Esophagus muscularis mucosa (tissue), 4 donors: ENCODE results near the gene MUC20. TPM values are rescaled to one million over a fixed set of nuclear protein-coding genes. Genes with fewer than 3 reads are reported as not detected.
"Not testable (repeated sequence)": the region's sequence is repeated elsewhere in the genome, so short reads cannot be mapped to it uniquely, and the experiment has no call there.

ENCODE experiments used
- DNase-seq: peaks from one replicate; pipeline ENCODE4 v3.0.0-alpha.2; 2017; ENCODE audit errors: extremely low spot score
- H3K27ac ChIP-seq, 4 donors: fragments of 200-600 bp; sonication (generic); replicated peaks in 1 of 4; 1 replicate in 3 of 4; 2 replicates in 1 of 4; pipeline ENCODE4 v1.5.1; 2016 to 2019; ENCODE audit warnings: mild to moderate bottlenecking in 1 of 4
- H3K27me3 ChIP-seq, 4 donors: fragments of 200-600 bp; sonication (generic); one replicate each; pipeline versions ENCODE4 v1.5.1 to v1.6.0; 2016 to 2019
- H3K36me3 ChIP-seq, 4 donors: fragments of 200-600 bp; sonication (generic); one replicate each; pipeline ENCODE4 v1.5.1; 2016 to 2019
- H3K4me1 ChIP-seq, 4 donors: fragments of 200-600 bp; sonication (generic); one replicate each; pipeline ENCODE4 v1.5.1; 2016 to 2019
- H3K4me3 ChIP-seq, 4 donors: fragments of 200-600 bp; sonication (generic); 1 replicate in 2 of 4; 2 replicates in 2 of 4; pipeline ENCODE4 v1.5.1; 2016 to 2019; ENCODE audit warnings: mild to moderate bottlenecking in 4 of 4, moderate library complexity in 1 of 4
- H3K9me3 ChIP-seq, 4 donors: fragments of 200-600 bp; sonication (generic); 1 replicate in 3 of 4; 2 replicates in 1 of 4; pipeline ENCODE4 v1.5.1; 2016 to 2019
- EP300 ChIP-seq: sonication (generic); formaldehyde crosslinking; IDR thresholded peaks from one replicate; pipeline ENCODE4 v1.6.1; 2017; ENCODE audit warnings: antibody characterized with exemption
- POLR2A ChIP-seq: fragments of 450-650 bp; IDR thresholded peaks from one replicate; pipeline ENCODE4 v1.6.1; 2017; ENCODE audit warnings: antibody characterized with exemption, moderate library complexity, mild to moderate bottlenecking, low read depth
- POLR2AphosphoS5 ChIP-seq, 2 donors: sonication (generic); formaldehyde crosslinking; IDR thresholded peaks; one replicate each; pipeline ENCODE4 v1.6.1; 2017; ENCODE audit warnings: antibody characterized with exemption in 2 of 2
- WGBS: methylation state at CpG from one replicate; pipeline ENCODE4 v1.1.5; 2018; 5-methylcytosine and 5-hydroxymethylcytosine counted together
- intact Hi-C: fragments of 100-400 bp; cut with DNase I; formaldehyde crosslinking; loops from one replicate; pipeline ENCODE4 v1.15.1; 2023
- total RNA-seq, 4 donors: library from RNA; depleted of rRNA; stranded (reverse); fragments of >200 nt; gene quantifications; one replicate each; pipeline versions ENCODE4 v1.1.0 to v1.2.1, GENCODE V29; 2016
- TF ChIP-seq, protein P1 (sequence below), 3 experiments: fragments of 200-600 bp in 2 of 3; fragments of 450-650 bp in 1 of 3; sonication (generic) in 2 of 3; IDR thresholded peaks; one replicate each; pipeline ENCODE4 v1.5.1; 2017 to 2019; ENCODE audit warnings: antibody characterized with exemption in 3 of 3, mild to moderate bottlenecking in 2 of 3, moderate library complexity in 1 of 3

The MUC20 gene
- total RNA-seq, 4 donors from 2014 or later = 2.5 to 10.0 (median 4.7) TPM

DNA sequence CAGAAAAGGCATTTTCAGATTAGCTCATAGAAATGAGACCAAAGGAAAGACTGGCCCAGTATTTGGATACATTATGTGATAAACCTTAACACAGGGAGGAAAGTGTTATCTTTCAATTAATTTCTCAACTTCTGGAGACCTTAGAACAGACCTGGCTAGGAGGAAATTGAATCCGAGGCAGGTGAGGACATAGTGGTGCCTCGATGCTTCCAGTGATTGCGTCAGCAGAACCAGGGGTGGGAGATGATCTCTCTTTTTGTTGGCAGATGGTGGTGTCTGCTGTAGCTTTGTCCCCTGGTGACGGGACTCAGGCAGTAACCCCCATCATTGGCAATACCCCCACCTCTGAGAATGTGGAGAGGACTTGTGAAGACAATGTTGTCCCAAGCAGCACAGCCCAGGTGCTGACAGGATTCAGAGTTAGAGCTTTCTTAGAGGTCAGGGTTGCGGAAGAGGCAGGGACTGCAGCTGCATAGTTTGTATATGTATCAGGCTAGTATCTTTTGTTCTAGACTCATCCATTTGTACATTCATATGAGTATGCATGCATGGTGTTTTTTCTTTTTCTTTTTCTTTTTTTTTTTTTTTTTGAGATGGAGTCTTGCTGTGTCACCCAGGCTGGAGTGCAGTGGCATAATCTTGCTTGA, 27.9 kb upstream of the MUC20 start:
- H3K9me3 ChIP-seq = no peaks in the 10 kb centered on the region
- peaks cover 7 to 82% (median 58%) of the 10 kb centered on the region in 4 donors for H3K36me3 ChIP-seq
- H3K4me3 ChIP-seq = no peak overlapping the region
- no peak for DNase-seq
- H3K4me1 ChIP-seq = peaks cover 10 to 20% (median 16%) of the 10 kb centered on the region in 4 donors
- TF ChIP-seq POLR2AphosphoS5 (IDR thresholded peaks at IDR 0.05) (no peak), POLR2A (no peak), EP300 (no peak)
- TF ChIP-seq, protein P1, sequence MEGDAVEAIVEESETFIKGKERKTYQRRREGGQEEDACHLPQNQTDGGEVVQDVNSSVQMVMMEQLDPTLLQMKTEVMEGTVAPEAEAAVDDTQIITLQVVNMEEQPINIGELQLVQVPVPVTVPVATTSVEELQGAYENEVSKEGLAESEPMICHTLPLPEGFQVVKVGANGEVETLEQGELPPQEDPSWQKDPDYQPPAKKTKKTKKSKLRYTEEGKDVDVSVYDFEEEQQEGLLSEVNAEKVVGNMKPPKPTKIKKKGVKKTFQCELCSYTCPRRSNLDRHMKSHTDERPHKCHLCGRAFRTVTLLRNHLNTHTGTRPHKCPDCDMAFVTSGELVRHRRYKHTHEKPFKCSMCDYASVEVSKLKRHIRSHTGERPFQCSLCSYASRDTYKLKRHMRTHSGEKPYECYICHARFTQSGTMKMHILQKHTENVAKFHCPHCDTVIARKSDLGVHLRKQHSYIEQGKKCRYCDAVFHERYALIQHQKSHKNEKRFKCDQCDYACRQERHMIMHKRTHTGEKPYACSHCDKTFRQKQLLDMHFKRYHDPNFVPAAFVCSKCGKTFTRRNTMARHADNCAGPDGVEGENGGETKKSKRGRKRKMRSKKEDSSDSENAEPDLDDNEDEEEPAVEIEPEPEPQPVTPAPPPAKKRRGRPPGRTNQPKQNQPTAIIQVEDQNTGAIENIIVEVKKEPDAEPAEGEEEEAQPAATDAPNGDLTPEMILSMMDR (IDR thresholded peaks at IDR 0.05) = no peak
- intact Hi-C loops = no loop called here
- WGBS = 96% methylated on average over 5 of the region's 5 CpGs
- H3K27me3 ChIP-seq = no peaks in the 10 kb centered on the region
- H3K27ac ChIP-seq = no peak overlapping the region

DNA sequence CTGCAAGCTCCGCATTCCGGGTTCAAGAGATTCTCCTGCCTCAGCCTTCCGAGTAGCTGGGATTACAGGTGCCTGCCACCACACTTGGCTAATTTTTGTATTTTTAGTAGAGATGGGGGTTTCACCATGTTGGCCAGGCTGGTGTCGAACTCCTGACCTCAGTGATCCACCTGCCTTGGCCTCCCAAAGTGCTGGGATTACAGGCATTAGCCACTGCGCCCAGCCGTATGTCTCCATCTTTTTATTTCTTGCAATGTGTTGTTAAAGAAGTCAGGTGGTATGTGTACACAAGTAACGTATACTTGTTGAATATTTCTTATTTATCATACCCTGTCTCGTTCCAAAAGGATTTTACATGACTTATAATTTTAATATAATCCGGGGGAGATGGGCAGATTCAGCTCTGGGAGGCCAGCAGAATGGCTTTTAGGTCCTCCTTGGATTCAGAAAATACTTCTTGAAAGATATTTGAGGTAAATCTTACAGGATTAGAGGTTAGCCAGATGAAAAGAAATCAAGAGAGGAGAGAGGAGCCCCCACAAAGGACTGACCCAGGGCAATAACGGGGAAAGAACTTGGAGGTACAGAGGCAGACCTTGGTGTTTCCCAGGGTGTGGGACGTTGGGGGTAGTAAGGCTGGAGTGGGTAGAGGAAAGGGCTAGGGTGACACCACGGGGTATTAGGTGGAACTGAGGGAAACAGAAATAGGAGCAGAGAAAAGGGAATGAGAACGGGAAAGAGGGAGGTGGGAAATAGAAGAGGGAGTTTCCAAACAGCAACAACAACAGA, 27.2 kb upstream of the MUC20 start:
- WGBS = 78% methylated on average over 13 of the region's 13 CpGs
- no peak for DNase-seq
- Histone ChIP-seq H3K27me3 (no peaks in the 10 kb centered on the region), H3K9me3 (no peaks in the 10 kb centered on the region), H3K36me3 (peaks cover 7 to 83% (median 62%) of the 10 kb centered on the region in 4 donors), H3K27ac (no peak overlapping the region), H3K4me3 (no peak overlapping the region), H3K4me1 (peaks cover 10 to 25% (median 15%) of the 10 kb centered on the region in 4 donors)
- intact Hi-C loops = no loop called here
- TF ChIP-seq, protein P1 (IDR thresholded peaks at IDR 0.05) = no peak
- no peak for TF ChIP-seq POLR2A
- TF ChIP-seq POLR2AphosphoS5 (IDR thresholded peaks at IDR 0.05) = no peak
- TF ChIP-seq EP300 = no peak

DNA sequence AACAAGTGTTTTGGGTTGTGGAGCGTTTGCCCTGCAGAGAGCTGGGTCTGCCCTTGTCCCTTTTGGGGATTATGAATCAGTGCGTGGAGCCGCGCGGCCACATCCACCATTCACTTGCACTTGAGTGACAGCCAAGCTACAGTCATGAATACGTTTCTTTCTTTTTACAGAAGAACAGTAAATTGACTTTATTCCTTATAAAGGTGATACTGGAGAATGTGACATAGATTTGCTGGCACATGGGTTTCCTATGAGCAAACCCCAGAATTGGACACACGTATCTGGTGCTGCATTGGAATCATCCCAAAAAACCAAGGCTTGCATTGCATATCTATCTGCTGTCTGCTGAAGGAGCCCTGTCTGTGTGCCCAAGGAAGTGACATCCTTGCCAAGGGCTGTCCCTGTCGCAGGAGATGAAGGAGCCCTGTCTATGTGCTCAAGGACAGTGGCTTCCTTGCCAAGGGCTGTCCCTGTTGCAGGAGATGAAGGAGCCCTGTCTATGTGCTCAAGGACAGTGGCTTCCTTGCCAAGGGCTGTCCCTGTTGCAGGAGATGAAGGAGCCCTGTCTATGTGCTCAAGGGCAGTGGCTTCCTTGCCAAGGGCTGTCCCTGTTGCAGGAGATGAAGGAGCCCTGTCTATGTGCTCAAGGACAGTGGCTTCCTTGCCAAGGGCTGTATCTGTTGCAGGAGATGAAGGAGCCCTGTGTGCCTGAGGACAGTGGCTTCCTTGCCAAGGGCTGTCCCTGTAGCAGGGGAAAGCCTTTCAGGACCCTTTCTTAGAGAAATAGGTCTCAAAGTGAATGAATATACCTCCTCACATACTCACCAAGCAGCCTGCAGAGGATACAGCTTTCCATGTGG, 26.3 kb upstream of the MUC20 start:
- 72% methylated on average over 8 of the region's 8 CpGs for WGBS
- H3K4me3 ChIP-seq, H3K9me3 ChIP-seq, H3K27me3 ChIP-seq, H3K27ac ChIP-seq, intact Hi-C loops: not testable (repeated sequence)
- DNase-seq = peak; percentile 90
- H3K4me1 ChIP-seq = peaks cover 3 to 20% (median 8%) of the 10 kb centered on the region in 4 donors
- peaks cover 7 to 83% (median 64%) of the 10 kb centered on the region in 4 donors for H3K36me3 ChIP-seq

DNA sequence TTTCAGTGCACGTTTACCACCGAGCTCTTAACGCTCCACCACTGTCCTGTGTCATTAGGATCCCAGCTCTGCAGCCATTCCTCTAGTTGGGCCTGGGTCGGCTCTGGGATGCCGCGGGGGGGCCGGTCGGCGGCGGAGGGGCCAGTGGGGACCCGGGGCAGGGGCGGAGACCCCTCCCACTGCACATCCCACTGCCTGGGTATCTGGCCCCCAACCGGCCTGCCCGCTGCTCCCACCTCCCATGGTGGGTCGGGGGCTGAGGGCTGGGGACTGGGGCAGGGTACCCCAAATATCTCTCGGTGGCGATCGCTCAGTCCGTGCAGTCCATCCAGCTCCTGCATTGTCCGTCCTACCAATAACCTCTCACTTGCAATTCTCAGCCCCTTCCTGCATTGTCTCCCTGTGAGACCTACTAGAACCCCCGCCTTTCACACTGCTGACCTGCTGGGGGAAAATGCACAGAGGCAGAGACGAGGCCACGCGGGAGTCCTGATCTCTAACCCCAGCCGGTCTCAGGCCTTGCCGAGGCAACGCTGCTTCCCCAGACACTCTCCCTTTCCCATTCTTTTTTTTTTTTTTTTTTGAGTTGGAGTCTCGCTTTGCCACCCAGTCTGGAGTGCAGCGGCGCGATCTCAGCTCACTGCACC, 24.0 kb upstream of the MUC20 start:
- WGBS = 85% methylated on average over 31 of the region's 31 CpGs
- H3K4me3 ChIP-seq = no peak overlapping the region
- H3K36me3 ChIP-seq = peaks cover 7 to 70% (median 55%) of the 10 kb centered on the region in 4 donors
- H3K9me3 ChIP-seq = no peaks in the 10 kb centered on the region
- H3K27me3 ChIP-seq = no peaks in the 10 kb centered on the region
- peak; percentile 91 for DNase-seq
- peaks cover 0 to 16% (median 4%) of the 10 kb centered on the region in 4 donors for H3K4me1 ChIP-seq
- no peak for TF ChIP-seq POLR2A
- TF ChIP-seq, protein P1 (IDR thresholded peaks at IDR 0.05) = no peak
- TF ChIP-seq POLR2AphosphoS5 (IDR thresholded peaks at IDR 0.05) = no peak
- TF ChIP-seq EP300 = no peak
- intact Hi-C loops = no loop called here
- no peak overlapping the region for H3K27ac ChIP-seq
